Activated CD4-positive, alpha-beta T cell treated with anti-CD3 and anti-CD28 coated beads, Interleukin-2, Interleukin-6, amounts not matched to agents 100 ng/mL and 50 ng/mL, durations not matched to agents 16 hours and 8 hours (primary cell): ENCODE data around the gene BCL11A.

Source experiments
- DNase-seq: peaks from one replicate; pipeline ENCODE4 v3.0.0-alpha.2; 2020

BCL11A gene

GRCh38 chr2:60553495-60554073 lies at the start of gene BCL11A:
TSS of gene BCL11A (minus strand) at chr2:60553654. CDS start at chr2:60553270, 384 bp downstream.
- no peak for DNase-seq

- no peak for DNase-seq
Observed at GRCh38 chr2:60602828-60603532, 49.5 kb upstream of the BCL11A start.

- DNase-seq: no peak
Observed at GRCh38 chr2:60602388-60602787, 48.9 kb upstream of the BCL11A start.

GRCh38 chr2:60598271-60598670 lies 44.8 kb upstream of the BCL11A start:
- DNase-seq: no peak

- no peak for DNase-seq
Observed at GRCh38 chr2:60597346-60597745, 43.9 kb upstream of the BCL11A start.

GRCh38 chr2:60596411-60596810 lies 43.0 kb upstream of the BCL11A start:
- no peak for DNase-seq

GRCh38 chr2:60595953-60596352 lies 42.5 kb upstream of the BCL11A start:
- DNase-seq: no peak

- no peak for DNase-seq
Observed at GRCh38 chr2:60589104-60589503, 35.6 kb upstream of the BCL11A start.

- DNase-seq: no peak
Observed at GRCh38 chr2:60586081-60586480, 32.6 kb upstream of the BCL11A start.

- no peak for DNase-seq
Observed at GRCh38 chr2:60585276-60585675, 31.8 kb upstream of the BCL11A start.

- DNase-seq: no peak
Observed at GRCh38 chr2:60583604-60584003, 30.1 kb upstream of the BCL11A start.

- DNase-seq: peak; percentile 77
Observed at GRCh38 chr2:60581433-60582282, 28.2 kb upstream of the BCL11A start.

GRCh38 chr2:60577682-60578283 lies 24.3 kb upstream of the BCL11A start:
- no peak for DNase-seq

- no peak for DNase-seq
Observed at GRCh38 chr2:60573251-60573650, 19.8 kb upstream of the BCL11A start.

- no peak for DNase-seq
Observed at GRCh38 chr2:60570251-60570650, 16.8 kb upstream of the BCL11A start.

- no peak for DNase-seq
Observed at GRCh38 chr2:60569680-60570111, 16.2 kb upstream of the BCL11A start.

- no peak for DNase-seq
Observed at GRCh38 chr2:60567919-60568768, 14.7 kb upstream of the BCL11A start.

GRCh38 chr2:60567096-60567495 lies 13.6 kb upstream of the BCL11A start:
- DNase-seq: no peak

- no peak for DNase-seq
Observed at GRCh38 chr2:60565472-60565871, 12.0 kb upstream of the BCL11A start.

- DNase-seq: peak; percentile 57
Observed at GRCh38 chr2:60560734-60561644, 7.5 kb upstream of the BCL11A start.

GRCh38 chr2:60559880-60560279 lies 6.4 kb upstream of the BCL11A start:
- DNase-seq: no peak
